Measurements from ENCODE around the gene LRP1B. TPM values are rescaled to one million over a fixed set of nuclear protein-coding genes. Genes with fewer than 3 reads are reported as not detected.

LRP1B gene
- total RNA-seq, 2 experiments from 2014 or later = not detected

GRCh38 chr2:140873915-140874531 lies 1256.8 kb downstream of the LRP1B start:
- POLR2A ChIA-PET = no interaction called here
- CTCF ChIA-PET = no interaction called here
- Mint-ChIP-seq H3K36me3 (ENCODE audit: low read depth) (no peaks in the 10 kb centered on the region), H3K4me1 (ENCODE audit: low read depth) (no peaks in the 10 kb centered on the region), H3K9me3 (ENCODE audit: insufficient read depth) (peaks cover 5% of the 10 kb centered on the region), H3K4me3 (no peak overlapping the region), H3K27ac (no peak overlapping the region), H3K27me3 (ENCODE audit: low read depth) (no peaks in the 10 kb centered on the region)
- ATAC-seq (no peak), DNase-seq (no peak)

- H3K4me3 Mint-ChIP-seq = no peak overlapping the region
- no peaks in the 10 kb centered on the region for H3K36me3 Mint-ChIP-seq (ENCODE audit: low read depth)
- no peaks in the 10 kb centered on the region for H3K27me3 Mint-ChIP-seq (ENCODE audit: low read depth)
- ChIA-PET CTCF (no interaction called here), POLR2A (no interaction called here)
- DNase-seq = no peak
- H3K9me3 Mint-ChIP-seq (ENCODE audit: insufficient read depth) = peaks cover 7% of the 10 kb centered on the region
- no peak overlapping the region for H3K27ac Mint-ChIP-seq
- ATAC-seq = no peak
- no peaks in the 10 kb centered on the region for H3K4me1 Mint-ChIP-seq (ENCODE audit: low read depth)
Observed at GRCh38 chr2:140869925-140870324, 1260.9 kb downstream of the LRP1B start.

GRCh38 chr2:140869107-140869506 lies 1261.7 kb downstream of the LRP1B start:
- Mint-ChIP-seq H3K36me3 (ENCODE audit: low read depth) (no peaks in the 10 kb centered on the region), H3K9me3 (ENCODE audit: insufficient read depth) (peaks cover 7% of the 10 kb centered on the region), H3K27me3 (ENCODE audit: low read depth) (no peaks in the 10 kb centered on the region), H3K27ac (no peak overlapping the region), H3K4me3 (no peak overlapping the region), H3K4me1 (ENCODE audit: low read depth) (no peaks in the 10 kb centered on the region)
- POLR2A ChIA-PET = no interaction called here
- CTCF ChIA-PET = no interaction called here
- no peak for DNase-seq
- ATAC-seq = no peak

DNA sequence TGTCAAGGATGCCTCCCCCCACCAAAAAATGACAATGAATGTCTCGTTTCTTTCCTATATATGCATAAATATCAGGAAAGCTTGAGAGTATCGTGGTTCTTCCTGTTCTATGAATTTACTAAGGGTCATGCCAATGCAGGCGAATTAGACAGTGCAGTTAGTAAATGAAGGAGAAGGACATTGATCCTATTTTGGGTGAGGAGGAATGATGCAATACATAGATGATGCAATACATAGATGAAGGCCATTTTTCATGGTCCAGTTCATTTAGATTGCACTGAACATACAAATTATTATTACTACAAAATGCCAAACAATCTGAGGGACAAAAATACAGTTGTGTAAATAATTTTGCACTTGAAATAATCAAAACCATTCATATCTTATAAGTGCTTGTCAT lies 1265.0 kb downstream of the LRP1B start:
- no peaks in the 10 kb centered on the region for H3K36me3 Mint-ChIP-seq (ENCODE audit: low read depth)
- no peaks in the 10 kb centered on the region for H3K27me3 Mint-ChIP-seq (ENCODE audit: low read depth)
- ChIA-PET POLR2A (no interaction called here), CTCF (no interaction called here)
- DNase-seq (no peak), ATAC-seq (no peak)
- no peaks in the 10 kb centered on the region for H3K4me1 Mint-ChIP-seq (ENCODE audit: low read depth)
- no peak overlapping the region for H3K4me3 Mint-ChIP-seq
- no peak overlapping the region for H3K27ac Mint-ChIP-seq
- peaks cover 7% of the 10 kb centered on the region for H3K9me3 Mint-ChIP-seq (ENCODE audit: insufficient read depth)

DNA sequence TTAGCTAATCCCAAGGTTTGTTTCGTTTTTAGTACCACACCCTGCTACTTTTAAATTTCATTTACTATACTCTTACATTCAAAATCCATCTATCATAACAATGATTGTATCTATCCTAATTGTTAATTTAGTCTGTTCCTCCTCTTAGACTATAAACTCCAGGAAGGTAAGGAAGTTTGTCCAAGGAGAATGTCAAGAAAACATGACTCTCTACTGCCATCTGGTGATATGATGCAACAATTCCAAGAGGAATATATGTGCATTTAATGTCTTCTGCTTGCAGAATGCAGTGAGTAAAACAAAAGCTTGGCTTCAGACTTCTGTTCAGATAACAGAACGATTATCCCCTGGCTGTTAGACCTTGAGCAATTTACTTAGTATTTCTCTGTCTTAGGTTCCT lies 1267.1 kb downstream of the LRP1B start:
- CTCF ChIA-PET = interaction anchor here (1.1 kb wide), 1 partner anchor 17 kb away, joined by 3 read pairs; no protein-coding TSS in a partner anchor
- H3K27me3 Mint-ChIP-seq (ENCODE audit: low read depth) = no peaks in the 10 kb centered on the region
- H3K36me3 Mint-ChIP-seq (ENCODE audit: low read depth) = no peaks in the 10 kb centered on the region
- POLR2A ChIA-PET = no interaction called here
- peaks cover 7% of the 10 kb centered on the region for H3K9me3 Mint-ChIP-seq (ENCODE audit: insufficient read depth)
- no peak for ATAC-seq
- DNase-seq = no peak
- H3K27ac Mint-ChIP-seq = no peak overlapping the region
- no peaks in the 10 kb centered on the region for H3K4me1 Mint-ChIP-seq (ENCODE audit: low read depth)
- no peak overlapping the region for H3K4me3 Mint-ChIP-seq

DNA sequence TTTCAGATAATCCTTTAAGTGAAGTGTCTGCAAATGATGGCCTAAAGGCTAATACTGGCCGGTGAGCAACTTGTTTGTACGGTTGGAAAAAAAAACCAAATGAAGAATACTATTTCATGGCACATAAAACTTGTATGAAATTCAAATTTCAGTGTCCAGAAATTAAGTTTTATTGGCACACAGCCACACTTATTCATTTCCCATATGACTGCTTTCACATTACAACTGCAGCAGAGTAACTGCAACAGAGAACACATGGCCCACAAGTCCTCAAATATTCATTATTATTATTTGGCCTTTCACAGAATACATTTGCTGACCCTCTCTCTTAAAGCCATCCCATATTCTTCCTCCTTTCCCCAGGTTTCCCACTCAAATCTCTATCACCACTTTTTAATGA lies 1268.6 kb downstream of the LRP1B start:
- H3K27me3 Mint-ChIP-seq (ENCODE audit: low read depth) = no peaks in the 10 kb centered on the region
- no peaks in the 10 kb centered on the region for H3K36me3 Mint-ChIP-seq (ENCODE audit: low read depth)
- no peak for DNase-seq
- no peaks in the 10 kb centered on the region for H3K4me1 Mint-ChIP-seq (ENCODE audit: low read depth)
- CTCF ChIA-PET = no interaction called here
- no peak for ATAC-seq
- no peak overlapping the region for H3K27ac Mint-ChIP-seq
- no peak overlapping the region for H3K4me3 Mint-ChIP-seq
- peaks cover 7% of the 10 kb centered on the region for H3K9me3 Mint-ChIP-seq (ENCODE audit: insufficient read depth)
- POLR2A ChIA-PET = no interaction called here

DNA sequence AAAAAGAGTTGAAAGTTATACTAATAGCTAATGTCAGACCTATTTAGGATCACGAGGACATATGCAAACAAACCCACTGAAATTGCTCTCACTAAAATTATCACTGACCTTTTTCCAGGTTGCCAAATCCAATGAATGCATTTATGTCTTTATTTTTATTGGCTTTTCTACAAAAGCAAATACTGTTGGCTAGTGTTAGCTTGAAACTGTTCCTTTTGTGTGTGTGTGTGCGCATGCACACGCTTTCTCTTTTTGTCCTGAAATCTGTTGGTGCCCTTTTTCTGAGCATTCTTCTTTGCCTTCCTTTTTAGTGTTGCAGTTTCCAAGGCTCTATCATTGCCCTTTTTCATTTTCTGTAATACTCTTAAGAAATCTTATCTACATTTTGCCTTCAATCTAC lies 1269.2 kb downstream of the LRP1B start:
- no peaks in the 10 kb centered on the region for H3K4me1 Mint-ChIP-seq (ENCODE audit: low read depth)
- ChIA-PET POLR2A (no interaction called here), CTCF (no interaction called here)
- H3K36me3 Mint-ChIP-seq (ENCODE audit: low read depth) = no peaks in the 10 kb centered on the region
- no peak overlapping the region for H3K27ac Mint-ChIP-seq
- H3K9me3 Mint-ChIP-seq (ENCODE audit: insufficient read depth) = peaks cover 3% of the 10 kb centered on the region
- H3K27me3 Mint-ChIP-seq (ENCODE audit: low read depth) = no peaks in the 10 kb centered on the region
- ATAC-seq (no peak), DNase-seq (no peak)
- no peak overlapping the region for H3K4me3 Mint-ChIP-seq

- Mint-ChIP-seq H3K4me3 (no peak overlapping the region), H3K36me3 (ENCODE audit: low read depth) (no peaks in the 10 kb centered on the region), H3K4me1 (ENCODE audit: low read depth) (no peaks in the 10 kb centered on the region), H3K27me3 (ENCODE audit: low read depth) (no peaks in the 10 kb centered on the region), H3K27ac (no peak overlapping the region), H3K9me3 (ENCODE audit: insufficient read depth) (peaks cover 4% of the 10 kb centered on the region)
- DNase-seq (no peak), ATAC-seq (no peak)
- ChIA-PET CTCF (no interaction called here), POLR2A (no interaction called here)
Observed at GRCh38 chr2:140855471-140855870, 1275.3 kb downstream of the LRP1B start.

GRCh38 chr2:140851258-140851981 lies 1279.4 kb downstream of the LRP1B start:
- DNase-seq (no peak), ATAC-seq (no peak)
- H3K36me3 Mint-ChIP-seq (ENCODE audit: low read depth) = no peaks in the 10 kb centered on the region
- peaks cover 4% of the 10 kb centered on the region for H3K9me3 Mint-ChIP-seq (ENCODE audit: insufficient read depth)
- no peak overlapping the region for H3K27ac Mint-ChIP-seq
- no peaks in the 10 kb centered on the region for H3K4me1 Mint-ChIP-seq (ENCODE audit: low read depth)
- no peaks in the 10 kb centered on the region for H3K27me3 Mint-ChIP-seq (ENCODE audit: low read depth)
- no peak overlapping the region for H3K4me3 Mint-ChIP-seq
- ChIA-PET POLR2A (no interaction called here), CTCF (no interaction called here)

DNA sequence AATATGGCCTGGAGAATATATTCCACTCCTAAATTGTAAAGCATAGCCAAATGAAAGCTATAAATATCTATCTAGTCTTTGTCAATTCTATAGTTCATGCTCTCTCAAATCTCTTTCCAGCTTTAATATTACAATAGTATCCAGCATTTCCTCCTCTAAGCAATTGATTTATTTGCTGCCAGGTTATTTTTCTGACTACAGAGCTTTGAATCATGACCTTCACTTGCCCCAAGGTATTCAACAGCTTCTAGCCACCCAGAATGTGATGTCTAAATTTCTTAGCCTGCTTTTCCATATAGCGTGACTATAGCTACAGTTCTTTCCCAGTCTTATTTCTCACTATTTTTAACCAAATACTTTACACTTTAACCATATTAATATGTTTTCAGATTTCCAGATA lies 1287.6 kb downstream of the LRP1B start:
- no peaks in the 10 kb centered on the region for H3K4me1 Mint-ChIP-seq (ENCODE audit: low read depth)
- no peaks in the 10 kb centered on the region for H3K36me3 Mint-ChIP-seq (ENCODE audit: low read depth)
- ATAC-seq = no peak
- ChIA-PET POLR2A (no interaction called here), CTCF (no interaction called here)
- H3K4me3 Mint-ChIP-seq = no peak overlapping the region
- H3K27me3 Mint-ChIP-seq (ENCODE audit: low read depth) = no peaks in the 10 kb centered on the region
- H3K9me3 Mint-ChIP-seq (ENCODE audit: insufficient read depth) = peaks cover 9% of the 10 kb centered on the region
- DNase-seq = no peak
- no peak overlapping the region for H3K27ac Mint-ChIP-seq

DNA sequence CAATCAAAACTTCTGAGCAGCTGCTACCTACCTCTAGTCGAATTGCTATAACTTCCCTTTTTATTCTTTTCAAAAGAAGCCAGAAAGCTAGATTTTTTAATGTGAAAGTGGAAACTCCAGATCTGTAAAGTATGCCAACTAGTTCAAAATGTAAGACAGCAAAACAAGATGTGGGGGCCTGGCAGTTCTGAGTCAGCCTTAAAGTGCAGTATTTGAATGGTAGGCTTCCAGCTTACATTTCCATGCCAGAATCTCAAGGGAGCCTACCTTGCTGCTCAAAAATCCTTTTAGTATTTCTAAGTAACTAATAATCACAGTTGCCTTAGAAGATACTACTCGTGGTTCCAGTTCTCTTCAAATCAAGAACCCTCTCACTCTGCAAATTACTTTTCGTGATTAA lies 1288.7 kb downstream of the LRP1B start:
- H3K9me3 Mint-ChIP-seq (ENCODE audit: insufficient read depth) = peaks cover 9% of the 10 kb centered on the region
- ATAC-seq = no peak
- no peak overlapping the region for H3K27ac Mint-ChIP-seq
- no peaks in the 10 kb centered on the region for H3K36me3 Mint-ChIP-seq (ENCODE audit: low read depth)
- no peak overlapping the region for H3K4me3 Mint-ChIP-seq
- POLR2A ChIA-PET = no interaction called here
- H3K27me3 Mint-ChIP-seq (ENCODE audit: low read depth) = no peaks in the 10 kb centered on the region
- CTCF ChIA-PET = no interaction called here
- no peak for DNase-seq
- no peaks in the 10 kb centered on the region for H3K4me1 Mint-ChIP-seq (ENCODE audit: low read depth)

DNA sequence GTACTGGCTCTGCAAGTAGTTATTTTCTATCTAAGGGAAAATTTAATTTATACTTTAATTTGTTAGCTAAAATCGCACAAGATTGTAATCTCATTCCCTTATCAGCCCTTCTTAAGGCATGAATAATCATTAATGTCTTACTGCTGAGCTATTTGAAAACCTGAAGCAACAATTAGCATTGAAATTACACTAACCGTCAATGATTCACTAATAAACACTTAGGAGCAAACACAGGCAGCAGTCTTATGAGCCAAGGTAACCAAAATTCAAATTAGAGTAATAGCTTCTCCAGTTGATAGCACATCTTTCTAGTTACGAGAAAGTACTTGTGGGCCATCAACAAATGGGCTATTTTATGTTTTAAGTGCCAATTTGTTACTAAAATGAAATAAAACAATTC lies 1289.7 kb downstream of the LRP1B start:
- Mint-ChIP-seq H3K4me1 (ENCODE audit: low read depth) (no peaks in the 10 kb centered on the region), H3K4me3 (no peak overlapping the region), H3K27me3 (ENCODE audit: low read depth) (no peaks in the 10 kb centered on the region), H3K36me3 (ENCODE audit: low read depth) (no peaks in the 10 kb centered on the region), H3K27ac (no peak overlapping the region), H3K9me3 (ENCODE audit: insufficient read depth) (peaks cover 9% of the 10 kb centered on the region)
- ChIA-PET CTCF (no interaction called here), POLR2A (no interaction called here)
- ATAC-seq (no peak), DNase-seq (no peak)

DNA sequence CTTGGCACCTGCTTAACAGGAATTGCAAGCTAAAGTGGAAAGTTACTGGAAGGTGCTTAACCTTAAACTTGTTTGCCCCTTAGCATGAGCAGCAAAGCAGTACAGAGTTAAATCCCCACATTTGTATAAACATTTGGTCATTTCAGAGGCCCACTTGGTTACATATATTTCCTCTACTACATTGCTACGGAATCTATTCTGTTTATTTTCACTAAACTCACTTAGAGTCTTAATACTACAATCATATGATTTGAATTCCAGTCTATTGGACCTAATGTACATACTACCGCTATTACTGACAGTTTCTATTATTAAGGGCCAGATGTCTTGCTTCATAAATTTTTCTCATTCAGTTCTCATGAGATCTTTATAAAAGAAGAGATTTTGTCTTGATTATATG lies 1294.0 kb downstream of the LRP1B start:
- H3K36me3 Mint-ChIP-seq (ENCODE audit: low read depth) = no peaks in the 10 kb centered on the region
- no peak overlapping the region for H3K4me3 Mint-ChIP-seq
- H3K27ac Mint-ChIP-seq = no peak overlapping the region
- DNase-seq = no peak
- no peaks in the 10 kb centered on the region for H3K27me3 Mint-ChIP-seq (ENCODE audit: low read depth)
- ChIA-PET CTCF (no interaction called here), POLR2A (no interaction called here)
- peaks cover 7% of the 10 kb centered on the region for H3K9me3 Mint-ChIP-seq (ENCODE audit: insufficient read depth)
- H3K4me1 Mint-ChIP-seq (ENCODE audit: low read depth) = no peaks in the 10 kb centered on the region
- ATAC-seq = no peak

Measured in activated CD8-positive, alpha-beta T cell treated with anti-CD3 and anti-CD28 coated beads, Interleukin-2, amount 10 ng/mL, durations not matched to agents 7 days and 5 days (primary cell).